CD1c-positive myeloid dendritic cell (primary cell): ENCODE data around the gene AGAP3.

ENCODE experiments used
- DNase-seq: peaks from one replicate; pipeline ENCODE4 v3.0.0-alpha.2; 2016; ENCODE audit errors: extremely low spot score

Gene AGAP3

DNA sequence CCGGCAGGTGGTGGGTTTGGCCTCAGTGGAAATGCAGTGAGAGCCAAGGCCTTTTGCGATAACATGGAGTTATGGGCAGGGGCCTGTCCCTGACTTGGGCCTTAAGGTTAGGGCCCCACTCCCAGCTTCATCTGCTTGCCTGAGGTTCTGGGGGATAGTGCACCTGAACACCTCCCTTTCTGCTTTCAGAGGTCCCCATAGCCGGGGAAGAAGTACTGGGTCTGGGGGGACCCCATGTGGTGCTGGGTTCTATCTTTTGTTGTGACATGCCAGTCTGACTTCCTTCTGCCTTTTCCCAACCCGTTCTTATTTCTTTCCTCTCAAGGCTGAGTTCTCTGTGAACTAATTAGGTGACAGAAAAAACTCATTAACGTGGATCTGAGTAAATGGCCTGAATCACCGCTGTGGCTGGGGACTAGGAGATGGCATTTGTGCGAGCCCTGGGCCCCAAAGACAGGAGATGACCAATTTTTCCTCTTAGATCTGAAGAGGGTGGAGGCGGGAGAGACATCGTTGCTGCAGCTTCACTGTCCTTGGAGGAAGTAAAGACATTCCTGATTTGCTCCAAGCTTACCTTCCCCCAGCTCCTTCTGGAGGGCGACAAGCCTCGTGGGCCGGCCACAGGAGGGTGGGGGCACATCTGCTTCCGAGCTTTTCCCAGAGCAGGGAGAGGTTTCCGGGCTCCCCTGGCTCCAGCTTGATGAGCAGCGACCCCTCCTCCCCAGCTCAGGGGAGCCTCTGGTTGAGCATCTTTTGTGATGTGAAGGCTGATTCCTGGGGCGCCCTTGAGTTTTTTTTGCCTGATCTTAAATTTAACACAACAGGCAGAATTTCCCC is 2.0 kb downstream of the AGAP3 start:
- DNase-seq = peak; percentile 51

DNA sequence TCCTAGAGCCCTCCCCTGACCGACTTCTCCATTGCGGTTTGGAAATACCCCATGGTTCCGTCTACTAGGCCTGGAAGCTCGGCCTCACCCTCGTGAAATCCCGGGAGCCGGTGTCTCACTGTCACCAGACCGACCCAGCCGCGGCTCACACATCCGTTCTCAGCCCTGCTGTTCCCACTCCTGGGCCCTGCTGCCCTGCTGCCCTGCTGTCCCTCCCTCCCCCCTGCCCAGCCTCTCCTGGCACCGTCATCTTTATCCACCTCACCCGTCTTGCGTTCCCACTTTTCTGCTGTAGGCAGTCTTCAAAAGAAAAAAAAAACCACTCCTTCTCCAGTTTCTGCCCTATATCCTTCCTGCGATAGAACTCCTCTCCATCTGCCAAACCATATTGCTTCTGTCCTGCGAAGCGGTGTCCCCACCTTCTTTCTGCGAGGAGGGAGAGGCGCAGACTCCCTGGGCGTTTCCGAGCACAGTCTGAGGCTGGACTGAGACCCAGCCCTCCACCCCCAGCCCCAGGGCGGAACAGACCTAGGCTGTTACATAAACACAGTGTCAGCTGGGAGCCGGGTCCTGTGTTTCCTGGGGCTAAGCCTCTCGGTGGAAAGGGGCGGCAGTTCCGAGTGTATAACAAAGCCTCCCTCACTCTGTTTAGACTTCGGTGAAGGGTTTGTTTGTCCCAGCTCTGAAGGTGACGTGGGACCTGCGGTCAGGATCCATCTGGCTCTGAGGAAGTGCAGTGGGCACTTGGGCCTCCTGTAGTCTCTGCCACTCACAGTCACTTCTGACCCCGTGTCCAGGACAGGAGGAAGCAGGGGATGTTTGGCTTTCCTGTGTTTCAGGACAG is 2.8 kb downstream of the AGAP3 start:
- DNase-seq = peak; percentile 96

DNA sequence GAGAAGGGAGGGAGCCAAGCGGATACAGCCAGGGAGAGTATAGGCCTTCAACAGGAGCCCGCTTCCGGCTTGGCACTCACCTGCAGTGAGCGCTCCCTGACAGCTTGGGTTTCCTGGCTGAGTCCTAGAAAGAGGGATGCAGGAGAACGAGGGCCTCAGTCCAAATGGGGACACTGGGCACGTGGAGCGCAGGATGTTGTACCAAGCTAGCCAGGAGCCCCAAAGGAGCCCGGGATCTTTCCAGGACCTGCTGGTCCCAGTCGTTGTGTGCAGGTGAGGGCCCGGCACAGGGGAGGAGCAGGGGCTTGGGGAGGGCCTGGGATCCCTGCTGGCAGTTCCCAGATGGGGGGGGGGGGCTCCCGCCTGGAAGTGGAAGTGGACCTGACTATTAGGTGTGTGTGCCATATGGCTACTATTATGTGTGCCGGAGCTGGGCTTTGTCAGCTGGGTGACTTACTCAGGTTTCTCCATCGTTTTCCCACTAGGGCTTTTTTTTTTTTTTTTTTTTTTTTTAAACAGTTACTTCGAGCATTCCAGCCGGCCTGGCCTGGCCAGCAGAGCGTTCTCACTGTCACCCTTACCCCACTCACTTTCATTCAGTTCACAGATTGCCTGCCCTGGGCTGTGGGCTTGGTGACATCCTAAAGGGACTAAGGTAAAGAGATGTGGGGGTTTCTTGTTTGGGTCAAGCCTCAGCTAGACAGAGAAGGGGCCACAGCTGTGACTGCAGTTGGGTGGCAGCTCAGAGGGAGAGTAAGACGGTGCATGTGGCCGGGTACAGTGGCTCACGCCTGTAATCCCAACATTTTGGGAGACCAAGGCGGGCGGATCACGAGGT is 3.8 kb downstream of the AGAP3 start:
- DNase-seq = no peak

DNA sequence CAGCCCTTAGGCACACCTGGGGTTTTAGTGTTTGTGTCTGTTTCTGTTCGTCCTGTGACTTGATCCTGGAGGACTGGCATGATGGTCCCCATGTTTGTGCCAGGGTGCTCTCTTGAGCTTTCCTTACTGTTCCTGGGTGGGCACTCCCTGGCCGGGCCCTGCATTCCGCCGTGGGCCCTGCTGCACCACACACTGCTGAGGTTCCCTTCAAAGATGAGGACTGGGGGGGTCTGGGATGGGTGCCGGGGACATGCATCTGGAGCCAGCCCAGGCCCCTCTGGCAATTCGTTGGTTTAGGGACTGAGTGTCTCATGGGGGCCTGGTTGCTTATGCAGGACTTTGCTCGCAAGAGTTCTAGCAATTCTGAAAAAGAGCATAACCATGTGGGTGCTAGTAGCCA is 4.7 kb downstream of the AGAP3 start:
- no peak for DNase-seq

DNA sequence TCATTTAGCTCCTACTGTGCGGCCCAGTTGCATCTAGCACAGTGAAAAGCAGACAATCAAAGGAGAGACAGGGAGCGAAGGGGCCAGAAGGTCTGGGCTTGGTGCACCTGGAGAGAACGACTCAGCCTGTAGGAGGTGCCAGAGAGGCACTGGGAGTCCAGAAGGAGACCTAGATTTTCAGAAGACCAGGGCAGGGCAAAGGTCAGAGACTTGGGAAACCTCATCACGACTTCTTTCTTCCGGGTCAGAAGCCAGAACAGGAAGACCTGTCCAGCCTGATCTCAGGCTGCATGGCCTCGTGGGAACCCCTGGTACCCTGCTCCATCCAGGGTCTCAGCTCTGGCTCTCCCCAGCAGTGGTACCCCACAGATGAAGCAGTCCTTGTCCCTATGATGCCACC is 5.2 kb downstream of the AGAP3 start:
- peak; percentile 76 for DNase-seq

DNA sequence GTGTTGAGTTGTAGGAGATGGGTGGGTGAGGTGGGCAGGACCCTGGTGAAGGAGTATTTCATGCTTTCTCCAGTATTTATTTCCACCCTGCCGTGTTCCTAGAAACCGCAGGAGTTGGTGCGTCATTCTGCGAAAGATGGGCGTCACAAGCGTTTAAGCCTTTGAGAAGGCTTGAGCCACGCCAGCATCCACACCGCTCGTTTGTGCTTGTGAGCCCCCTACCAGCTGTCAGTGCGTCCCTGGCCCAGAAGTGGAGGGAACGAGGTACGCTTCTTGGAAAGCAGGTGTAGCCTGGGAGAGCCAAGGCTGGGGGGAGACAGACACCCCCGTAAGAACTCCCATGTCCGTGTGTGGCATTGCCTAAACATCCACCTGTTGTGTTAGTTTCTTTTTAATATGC is 5.7 kb downstream of the AGAP3 start:
- DNase-seq = no peak

DNA sequence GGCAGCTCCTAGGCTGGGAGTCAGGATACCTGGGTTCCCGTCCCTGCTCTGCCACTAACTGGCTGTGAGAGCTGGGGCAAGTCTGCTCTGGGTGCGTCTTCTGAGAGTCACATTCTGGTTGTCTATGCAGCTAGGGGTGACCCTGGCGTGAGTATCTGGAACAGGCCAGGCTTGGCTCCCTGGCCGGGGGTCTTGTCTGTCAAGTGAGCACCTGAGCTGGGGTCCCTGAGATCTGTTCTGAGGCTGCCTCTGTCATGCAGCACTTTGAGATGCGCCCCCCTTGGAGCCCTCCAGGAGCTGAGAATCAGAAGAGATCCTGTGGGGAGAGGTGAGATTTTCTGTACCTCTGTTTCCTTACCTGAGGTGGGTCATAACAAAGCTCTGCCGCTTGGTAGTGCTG is 7.5 kb downstream of the AGAP3 start:
- no peak for DNase-seq

DNA sequence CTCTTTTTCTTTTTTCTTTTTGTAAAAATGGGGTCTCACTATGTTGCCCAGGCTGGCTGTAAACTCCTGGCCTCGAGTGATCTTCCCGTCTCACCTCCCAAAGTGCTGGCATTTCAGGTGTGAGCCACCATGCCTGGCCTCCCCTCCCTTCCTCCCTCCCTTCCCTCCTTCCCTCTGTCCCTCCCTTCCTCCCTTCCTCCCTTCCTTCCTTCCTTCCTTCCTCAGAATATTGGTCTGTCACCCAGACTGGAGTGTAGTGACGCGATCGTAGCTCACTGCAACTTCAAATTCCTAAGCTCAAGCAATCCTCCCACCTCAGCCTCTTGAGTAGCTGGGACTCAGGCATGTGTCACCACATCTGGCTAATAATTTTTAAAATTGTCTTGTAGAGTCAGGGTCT is 8.4 kb downstream of the AGAP3 start:
- DNase-seq = no peak

DNA sequence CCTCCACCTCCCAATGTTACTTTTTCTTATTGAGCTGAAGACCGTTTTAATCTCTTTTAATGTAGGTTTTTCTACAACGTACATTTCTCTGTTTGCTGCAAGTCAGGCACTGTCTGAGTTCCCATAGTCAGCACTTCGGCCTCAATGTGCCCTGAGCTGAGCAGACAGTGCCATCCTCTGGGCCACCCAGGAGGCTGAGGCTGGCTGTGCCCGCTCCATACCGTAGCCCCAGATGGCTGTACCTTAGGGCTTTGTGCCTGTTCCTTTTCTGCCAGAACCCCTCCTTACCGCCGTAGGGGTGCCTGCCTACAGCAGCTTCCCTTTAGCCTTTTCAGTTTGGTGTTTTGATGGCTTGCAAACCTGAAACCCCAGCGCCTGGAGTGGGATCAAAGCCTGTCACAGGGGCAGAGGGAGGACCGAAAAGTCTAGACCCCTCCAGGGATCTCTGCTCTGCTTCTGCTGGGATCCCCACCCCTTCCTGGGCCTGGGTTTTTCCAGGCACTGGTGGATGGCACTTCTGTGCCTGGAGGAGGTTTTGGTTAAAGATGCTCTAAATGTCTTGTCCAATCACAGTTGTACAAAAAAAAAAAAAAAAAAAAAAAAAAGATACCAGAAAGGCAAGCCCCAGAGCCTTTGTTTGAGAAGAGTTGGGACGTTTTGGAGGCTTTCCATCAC is 9.0 kb downstream of the AGAP3 start:
- no peak for DNase-seq

DNA sequence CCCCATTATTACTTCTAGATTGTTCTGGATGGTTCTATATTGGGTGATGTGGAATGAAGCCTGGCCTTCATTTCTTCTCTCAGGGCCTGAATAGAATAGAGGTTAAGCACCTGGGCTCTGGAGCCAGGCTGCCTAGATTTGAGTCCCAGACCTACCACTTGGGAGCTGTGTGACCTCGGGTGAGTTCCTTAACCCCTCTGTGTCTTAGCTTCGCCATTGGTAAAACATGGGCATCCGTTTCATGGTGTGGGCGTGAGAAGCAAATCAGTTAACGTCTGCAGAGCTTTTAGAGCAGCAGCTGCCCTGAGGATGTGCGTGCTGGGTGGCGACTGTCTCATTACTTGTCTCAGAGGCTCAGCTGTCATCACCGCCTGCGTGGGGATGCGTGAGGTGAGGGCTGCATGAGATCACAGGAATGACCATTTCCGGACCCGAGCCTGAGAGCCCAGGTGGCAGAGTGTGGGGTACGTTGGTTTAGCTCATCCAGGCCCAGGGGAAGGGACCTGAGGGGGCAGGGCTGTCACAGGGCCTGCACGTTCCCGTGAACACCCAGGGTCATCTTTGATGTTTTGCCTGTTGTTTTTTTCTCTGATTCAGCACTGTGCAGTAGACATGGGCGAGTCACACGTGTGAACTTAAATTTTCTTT is 9.7 kb downstream of the AGAP3 start:
- DNase-seq = no peak

DNA sequence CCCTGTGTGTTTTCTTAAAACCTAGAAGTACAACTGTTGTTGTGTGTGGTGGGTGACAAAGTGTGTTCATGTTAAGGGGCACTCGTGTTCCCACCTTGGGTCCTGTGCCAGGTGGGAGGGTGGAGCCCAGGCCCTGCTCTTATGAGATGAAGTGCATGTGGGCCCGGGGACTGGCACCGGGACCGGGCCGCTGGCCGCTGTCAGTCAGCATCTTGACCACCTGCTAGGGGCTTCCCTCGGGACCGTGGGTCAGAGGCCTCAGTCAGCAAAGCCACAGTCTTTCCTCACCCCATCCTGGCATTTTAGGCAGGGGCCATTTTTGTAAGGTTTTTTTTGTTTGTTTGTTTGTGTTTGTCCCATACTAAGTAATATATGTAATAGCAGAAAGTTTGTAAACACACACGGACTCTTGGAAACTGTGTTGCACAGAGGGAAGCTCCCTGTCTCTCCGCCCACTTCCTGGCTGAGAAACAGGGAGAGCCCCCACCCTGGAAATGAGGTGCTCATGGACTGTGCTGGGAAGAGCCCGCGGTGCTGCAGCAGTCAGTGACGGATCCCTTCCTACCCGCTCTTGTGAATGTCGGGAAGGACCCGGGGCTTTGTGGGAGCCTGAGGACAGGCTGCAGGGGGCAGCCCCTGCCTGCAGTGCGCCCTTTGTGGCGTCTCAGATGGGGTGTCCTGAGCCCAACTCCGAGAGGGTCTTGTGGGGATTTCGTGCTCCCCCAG is 13.4 kb downstream of the AGAP3 start:
- no peak for DNase-seq

DNA sequence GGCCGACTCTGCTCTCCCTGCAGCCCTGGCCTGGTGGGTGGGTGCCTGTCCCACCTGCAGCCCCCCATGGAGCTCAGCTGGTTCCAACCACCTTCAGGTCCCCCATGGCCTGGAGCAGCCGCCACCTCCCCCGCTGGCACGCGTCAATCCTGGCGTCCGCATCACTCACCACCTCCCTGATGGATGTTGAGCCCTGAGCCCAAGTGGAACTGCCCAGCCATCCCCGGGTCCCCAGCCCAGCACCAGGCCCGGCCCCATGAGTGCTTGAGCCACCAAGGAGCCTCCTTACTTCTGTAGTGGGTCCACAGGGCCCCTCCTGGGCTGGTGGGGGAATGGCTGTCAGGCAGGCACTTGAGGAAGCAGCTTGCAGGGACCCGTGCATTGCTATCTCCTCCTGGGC is 14.6 kb downstream of the AGAP3 start:
- DNase-seq = no peak

DNA sequence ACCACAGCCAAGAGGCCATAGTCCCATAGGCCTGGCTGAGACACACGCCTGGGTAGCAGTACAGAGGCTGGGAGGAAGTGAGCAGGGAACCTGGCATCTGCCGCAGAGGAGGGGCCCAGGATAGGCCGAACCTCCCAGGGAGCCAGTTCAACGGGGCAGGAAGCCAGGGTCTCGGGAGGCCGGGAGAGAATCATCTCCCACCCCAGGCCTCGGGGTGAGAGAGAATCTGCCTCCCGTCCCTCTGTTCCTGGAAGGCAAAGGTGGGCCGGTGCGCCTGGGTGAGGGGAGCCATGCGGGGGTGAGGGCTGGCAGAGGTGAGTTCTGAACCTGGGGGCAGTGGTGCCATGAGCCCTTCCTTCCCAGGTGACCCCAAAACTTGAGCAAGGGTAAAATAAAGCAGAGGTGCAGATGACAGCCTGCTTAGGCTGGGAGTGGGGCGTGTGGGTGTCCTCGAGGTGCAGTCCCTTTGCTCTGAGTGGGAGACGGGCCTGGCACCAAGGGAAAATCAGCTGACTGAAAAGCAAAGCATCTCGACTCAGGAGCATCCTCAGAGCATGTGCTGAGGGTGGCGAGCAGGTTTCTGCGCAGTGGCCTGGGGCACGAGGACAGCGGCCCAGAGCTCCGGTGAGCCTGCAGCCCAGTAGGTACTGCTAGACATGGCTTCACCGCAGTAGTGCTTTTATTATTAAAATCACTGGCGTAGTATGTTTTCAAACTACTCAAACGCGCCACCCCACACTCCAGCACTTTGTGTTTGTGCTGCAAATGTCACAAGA is 15.5 kb downstream of the AGAP3 start:
- no peak for DNase-seq

DNA sequence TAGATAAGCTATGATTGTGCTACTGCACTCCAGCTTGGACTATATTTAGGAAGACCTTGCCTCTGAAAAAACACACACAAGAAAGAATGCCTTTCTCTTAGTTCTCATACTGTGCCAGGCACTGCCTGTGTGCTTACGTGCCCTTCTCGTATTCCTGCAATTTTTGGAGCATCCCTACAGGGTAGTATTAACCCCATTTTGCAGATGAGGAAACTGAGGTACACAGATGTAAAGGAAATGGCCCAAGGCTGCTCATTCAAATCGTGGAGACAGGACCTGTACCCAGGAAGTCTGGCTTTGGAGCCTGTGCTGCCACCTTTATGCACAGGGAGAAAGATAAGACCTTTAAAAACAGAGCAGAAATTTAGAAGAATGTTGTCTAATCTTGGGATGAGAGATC is 16.7 kb downstream of the AGAP3 start:
- no peak for DNase-seq

DNA sequence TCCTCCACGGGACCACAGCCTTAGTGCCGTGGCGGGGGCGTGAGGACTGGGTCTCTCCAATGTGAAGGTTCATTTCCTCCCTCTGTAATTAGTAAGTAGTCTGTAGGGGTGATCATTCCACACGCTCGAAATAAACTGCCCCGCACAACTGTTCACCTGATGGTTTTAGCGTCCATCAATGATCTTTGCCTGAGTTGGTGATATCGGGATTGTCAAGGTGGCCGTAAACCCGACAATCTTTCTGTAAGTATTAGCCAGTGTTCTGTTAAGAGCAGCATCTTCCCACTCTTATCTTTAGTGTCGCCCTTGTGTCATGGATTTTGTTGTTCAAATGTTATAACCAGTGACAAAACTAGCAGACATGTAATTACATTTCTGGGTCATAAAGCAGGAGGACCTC is 17.7 kb downstream of the AGAP3 start:
- DNase-seq = no peak

DNA sequence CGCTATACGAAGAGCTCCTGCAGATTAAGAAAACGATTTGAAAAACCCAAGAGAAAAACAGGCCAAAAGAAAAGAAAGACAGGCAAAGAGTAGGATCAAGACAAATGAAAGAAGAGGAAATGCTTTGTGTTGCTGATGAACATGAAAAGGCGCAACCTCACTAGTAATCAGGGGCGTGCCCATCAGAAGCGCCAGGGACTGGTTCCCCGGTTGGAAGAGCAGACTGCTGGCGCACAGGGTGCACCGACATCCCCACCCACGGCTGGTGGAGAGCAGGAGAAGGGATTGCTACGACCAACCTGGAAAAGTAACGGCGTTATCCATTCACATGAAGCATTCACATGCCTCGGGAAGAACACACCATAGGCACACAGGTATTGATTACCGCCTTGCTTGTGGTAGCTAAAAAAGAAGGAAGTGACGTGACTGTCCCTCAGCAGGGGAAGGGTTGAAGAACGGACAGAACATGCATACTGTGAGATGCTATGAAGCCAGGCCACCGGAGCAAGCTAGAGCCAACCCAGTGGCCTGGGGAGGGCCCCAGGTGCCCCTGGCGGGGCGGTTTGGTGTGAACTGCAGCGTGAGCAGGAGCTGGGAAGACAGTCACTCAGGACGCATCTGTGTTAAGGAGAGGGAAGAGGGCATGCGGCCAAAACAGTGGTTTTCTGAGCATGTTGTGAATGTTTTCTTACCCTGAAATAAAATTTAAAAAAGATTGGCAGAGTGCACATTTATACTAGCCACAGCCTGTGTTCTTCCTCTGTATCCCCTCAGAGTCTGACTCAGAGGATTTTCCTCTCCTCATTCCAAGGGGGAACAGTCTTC is 18.3 kb downstream of the AGAP3 start:
- no peak for DNase-seq

DNA sequence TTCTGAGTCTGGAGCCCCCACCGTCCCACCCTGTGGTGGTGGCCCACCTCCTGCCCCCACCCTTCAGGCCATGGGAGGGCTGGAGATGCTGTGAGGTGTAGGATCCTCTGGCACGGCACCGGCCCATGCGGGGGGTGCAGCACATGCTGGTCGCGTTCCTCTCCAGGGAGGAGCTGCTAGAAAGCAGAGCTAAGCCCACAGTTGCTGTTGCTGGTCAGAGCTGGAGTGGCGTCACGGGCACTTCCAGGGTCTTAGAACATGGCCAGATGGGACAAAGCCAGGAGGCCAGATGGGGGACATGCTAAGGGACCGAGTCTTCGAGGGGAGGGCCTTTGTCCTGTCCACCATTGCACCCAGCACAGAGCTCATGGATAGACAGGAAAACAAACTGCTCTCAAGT is 21.6 kb downstream of the AGAP3 start:
- no peak for DNase-seq

DNA sequence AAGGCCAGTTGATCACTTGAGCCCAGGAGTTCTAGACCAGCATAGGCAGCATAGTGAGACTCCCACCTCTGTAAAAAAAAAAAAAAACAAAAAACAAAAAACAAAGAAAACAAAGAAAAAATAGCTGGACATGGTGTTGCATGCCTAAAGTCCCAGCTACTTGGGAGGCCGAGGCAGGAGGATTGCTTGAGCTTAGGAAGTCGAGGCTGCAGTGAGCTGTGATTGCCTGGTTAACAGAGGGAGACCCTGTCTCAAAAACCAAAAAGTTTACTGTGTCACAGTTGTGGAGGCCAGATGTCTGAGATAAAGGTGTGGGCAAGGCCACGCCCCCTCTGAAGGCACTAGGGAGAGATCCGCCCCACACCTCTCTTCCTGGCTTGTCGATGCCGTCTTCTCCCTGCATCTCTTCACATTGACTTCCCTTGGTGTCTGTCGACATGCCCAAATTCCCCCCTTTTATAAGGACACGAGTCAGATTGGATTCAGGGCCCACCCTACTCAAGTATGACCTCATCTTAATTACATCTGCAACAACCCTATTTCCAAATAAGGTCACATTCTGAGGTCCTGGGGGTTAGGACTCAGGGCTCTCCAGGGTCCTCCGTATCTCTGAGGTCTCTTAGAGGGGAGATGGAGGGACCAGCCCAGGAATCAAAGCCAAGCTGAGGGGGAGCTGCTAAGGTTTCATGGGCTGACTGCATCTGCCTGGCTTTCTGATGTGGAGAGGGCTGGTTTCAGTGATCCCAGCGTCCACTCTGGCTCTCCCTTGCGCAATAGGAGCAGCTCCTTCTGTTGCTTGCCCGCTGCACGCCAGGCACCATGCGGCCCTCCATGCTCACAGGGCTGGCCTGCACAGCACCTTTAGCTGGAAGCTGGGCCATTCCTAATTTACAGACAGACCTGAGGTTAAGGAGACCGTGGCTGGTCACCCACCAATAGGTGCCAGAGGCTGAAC is 23.1 kb downstream of the AGAP3 start:
- no peak for DNase-seq
